GM21360 (cell line): ENCODE data around the gene ROGDI.

Source experiments
- ATAC-seq: cut with Tn5 transposase; IDR thresholded peaks from one replicate; pipeline ENCODE4 v1.9.1; 2021; ENCODE audit warnings: mild to moderate bottlenecking, moderate library complexity; ENCODE audit not compliant: unreplicated experiment

The ROGDI gene

DNA sequence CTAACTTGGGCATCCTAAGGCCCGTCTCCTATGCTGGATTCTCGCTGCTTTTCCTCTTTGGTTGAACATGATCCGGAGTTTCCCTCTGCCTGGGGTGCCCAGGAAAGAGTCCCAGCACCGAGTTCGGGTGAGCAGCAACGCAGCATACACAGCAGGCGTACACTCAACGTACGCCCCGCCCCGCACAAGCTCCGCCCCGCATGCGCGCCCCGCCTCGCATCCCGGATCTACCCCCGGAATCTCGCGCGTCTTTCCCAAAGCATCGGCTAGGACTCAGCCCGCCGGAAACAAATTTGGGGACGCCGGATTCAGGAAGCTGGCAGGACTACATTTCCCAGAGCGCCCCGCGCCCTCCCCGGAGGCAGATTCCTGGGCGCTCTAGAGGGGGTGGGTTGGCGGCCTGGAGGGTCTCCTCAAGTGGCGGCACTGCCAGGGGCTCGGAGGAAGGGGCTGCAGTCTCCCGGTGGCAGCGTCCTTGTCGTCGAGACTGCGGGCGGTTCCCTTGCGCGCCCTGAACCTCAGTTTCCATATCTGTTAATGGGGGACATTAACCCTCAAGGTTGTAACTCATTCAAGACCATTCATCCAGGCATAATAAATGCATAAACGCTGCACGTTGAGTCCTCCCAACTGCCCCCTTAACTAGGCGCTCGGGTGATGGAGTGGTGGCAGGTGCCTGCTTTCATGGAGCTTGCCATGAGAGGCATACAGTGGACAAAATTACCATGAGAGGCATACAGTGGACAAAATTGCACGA lies 33.7 kb downstream of the ROGDI start:
- ATAC-seq: peak; percentile 66

DNA sequence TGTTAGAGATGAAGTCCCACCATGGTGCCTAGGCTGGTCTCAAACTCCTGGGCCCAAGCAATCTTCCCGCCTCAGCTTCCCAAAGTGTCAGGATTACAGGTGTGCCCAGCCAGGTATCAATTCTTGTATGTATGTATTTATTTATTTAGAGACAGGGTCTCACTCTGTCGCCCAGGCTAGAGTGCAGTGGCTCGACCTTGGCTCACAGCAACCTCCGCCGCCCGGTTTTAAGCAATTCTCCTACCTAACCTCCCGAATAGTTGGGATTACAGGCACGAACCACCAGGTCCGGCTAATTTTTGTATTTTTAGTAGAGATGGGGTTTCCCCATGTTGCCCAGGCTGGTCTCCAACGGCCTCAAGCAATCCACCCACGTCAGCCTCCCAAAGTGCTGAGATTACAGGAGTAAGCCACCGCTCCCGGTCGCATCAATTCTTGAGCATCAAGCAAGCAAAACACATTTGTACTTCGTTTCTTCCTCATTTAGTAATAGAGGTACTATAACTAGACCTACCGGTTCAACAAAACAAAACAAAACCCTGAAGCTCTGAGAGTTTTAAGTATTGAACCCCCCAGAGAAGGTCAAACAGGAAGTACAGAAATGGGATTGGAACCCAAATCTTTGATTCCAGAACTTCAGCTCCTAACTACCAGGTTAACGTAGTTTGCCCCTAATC lies 34.4 kb downstream of the ROGDI start:
- ATAC-seq: no peak

DNA sequence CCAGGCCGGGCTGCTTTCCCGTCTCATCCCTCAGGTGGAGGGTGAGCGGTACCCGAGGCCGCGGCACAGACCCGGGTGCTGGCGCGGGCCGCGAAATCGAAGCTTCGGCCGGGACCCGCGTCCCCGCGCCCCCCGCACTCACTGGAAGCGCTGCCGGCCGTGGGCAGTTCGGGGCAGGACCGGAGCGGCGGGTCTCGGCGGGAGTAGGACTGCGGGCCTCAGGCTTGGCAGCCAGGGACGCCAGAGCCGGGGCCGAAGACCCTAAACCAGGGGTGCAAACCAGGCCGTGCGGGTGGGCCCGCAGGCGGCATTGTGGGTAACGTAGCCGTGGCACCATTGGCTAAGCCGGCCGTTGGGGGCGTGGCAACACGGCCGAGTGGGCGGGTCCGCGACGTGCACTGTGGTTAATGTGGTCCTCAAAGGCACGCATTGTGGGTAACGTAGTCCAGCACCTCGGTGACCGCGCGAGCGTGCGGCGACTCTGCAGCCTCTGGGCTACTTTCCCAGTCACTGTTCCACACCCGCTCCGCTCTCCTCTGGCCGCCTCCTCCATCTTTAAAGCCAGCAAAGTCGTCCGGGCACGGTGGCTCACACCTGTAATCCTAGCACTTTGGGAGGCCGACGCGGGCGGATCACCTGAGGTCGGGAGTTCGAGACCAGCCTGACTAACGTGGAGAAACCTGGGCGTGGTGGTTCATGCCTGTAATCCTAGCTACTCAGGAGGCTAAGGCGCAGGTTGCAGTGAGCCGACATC lies 35.4 kb downstream of the ROGDI start, which contains the start of gene ZNF500:
Gene ZNF500 (minus strand): TSS at position 288 of the 754 bp plus-strand sequence. CDS start 1,184 bp downstream, outside the sequence.
- ATAC-seq: peak; percentile 76

GRCh38 chr16:4765511-4766474 lies 36.6 kb downstream of the ROGDI start:
- ATAC-seq: no peak

GRCh38 chr16:4763791-4764190 lies 38.6 kb downstream of the ROGDI start:
- no peak for ATAC-seq

- no peak for ATAC-seq
These were observed 40.2 kb downstream of the ROGDI start for GRCh38 chr16:4762205-4762604.

- no peak for ATAC-seq
These were observed 42.1 kb downstream of the ROGDI start for GRCh38 chr16:4760221-4760910.

GRCh38 chr16:4755687-4756086 lies 46.7 kb downstream of the ROGDI start:
- ATAC-seq: no peak

DNA sequence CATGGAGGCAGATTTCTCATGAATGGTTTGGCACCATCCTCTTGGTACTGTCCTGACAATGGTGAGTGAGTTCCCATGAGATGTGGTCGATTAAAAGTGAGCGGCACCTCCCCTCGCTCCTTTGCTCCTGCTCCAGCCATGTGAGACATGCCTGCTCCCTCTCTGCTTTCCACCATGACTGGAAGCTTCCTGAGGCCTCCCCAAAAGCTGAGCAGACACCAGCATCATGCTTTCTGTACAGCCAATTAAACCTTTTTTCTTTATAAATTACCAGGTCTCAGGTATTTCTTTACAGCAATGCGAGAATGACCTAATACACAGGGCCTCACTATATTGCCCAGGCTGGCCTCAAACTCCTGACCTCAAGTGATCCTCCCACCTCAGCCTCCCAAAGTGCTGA lies 47.6 kb downstream of the ROGDI start:
- no peak for ATAC-seq

DNA sequence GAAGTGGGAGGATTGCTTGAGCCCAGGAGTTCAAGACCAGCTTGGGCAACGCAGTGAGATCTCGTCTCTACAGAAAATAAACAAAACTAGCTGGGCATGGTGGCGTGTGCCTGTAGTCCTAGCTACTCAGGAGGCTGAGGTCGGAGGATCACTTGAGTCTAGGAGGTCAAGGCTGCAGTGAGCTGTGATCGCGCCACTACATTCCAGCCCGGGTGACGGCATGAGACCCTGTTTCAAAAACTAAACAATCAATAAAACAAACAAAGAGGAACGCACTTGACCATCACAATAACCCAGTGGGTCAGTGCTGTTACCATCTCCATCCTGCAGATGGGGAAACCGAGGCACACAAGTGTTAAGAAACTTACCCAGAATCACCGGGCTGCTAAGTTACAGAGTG lies 49.2 kb downstream of the ROGDI start:
- no peak for ATAC-seq

- no peak for ATAC-seq
These were observed 49.9 kb downstream of the ROGDI start for GRCh38 chr16:4752351-4753100.

DNA sequence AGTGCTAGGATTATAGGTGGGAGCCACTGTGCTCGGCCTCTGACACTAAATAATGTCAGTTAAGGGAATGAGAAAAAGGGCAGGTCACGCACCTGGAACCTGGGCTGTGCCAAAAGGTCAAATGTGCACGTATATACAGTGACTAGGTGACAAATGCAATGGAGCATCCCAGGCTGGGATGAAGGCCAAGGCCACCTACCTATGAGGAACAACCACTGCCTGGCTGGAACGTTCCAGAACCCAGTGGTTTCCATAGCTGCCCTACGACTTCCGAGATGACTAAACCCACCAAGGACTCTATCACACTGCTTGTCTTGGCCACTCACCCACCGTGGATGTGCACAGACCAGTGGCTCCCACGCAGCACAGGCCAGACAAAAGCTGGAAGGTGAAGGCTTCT lies 51.5 kb downstream of the ROGDI start:
- ATAC-seq: no peak

DNA sequence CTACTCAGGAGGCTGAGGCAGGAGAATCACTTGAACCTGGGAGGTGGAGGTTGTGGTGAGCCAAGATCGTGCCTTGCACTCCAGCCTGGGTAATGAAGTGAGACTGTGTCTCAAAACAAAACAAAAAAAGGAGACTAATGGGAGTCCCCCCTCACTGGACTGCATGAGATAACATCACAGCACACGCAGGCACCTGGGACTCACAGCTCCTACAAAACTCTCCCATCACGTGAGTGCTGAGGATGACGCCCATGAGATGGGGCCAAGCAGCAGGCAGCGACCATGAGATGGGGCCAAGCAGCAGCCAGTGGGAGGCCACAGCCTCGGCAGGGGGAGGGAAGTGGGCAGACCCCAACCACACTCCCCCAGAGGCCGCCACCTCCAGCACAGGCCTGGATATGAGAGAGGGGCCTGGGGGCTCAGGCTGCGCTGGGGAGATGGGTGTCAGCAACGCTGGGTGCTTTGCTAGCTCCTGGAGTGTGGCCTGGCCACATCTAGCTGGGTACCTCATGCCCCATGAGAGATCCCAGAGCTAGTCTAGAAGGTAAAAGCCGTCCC lies 52.7 kb downstream of the ROGDI start:
- no peak for ATAC-seq

DNA sequence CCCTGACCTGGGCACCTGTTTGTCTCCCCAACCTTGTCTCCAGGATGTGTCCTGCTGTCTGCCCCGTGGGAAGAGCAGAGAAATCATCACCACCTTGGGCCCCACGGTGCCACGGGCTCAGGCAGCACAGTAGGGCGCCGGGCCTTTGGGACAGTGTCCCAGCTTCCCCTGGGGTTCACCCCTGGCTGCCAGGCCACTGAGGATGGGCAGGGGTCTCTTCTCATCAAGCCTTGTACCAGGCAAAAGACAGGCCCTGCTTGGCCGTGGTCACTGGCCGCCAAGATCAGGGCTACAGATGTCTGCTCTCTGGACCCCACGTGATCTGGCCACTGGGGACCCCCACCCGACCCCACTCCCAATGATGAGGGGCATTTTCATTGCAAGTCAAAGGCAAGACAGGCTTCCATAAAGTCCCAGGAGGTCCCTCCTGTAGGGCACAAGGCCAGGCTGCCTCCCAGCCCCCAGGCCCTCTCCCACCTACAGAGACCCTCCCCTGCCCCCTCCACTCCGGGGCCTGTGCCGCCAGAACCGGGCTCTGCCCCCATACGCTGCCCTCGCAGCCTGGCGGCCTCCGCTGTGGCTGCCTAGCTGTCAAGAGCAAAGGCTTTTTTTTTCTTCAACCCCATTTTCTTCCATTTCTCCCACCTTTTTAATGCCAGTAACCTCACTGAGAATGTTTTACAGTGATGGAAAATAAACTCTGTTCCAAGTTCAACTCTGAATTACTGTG lies 53.6 kb downstream of the ROGDI start:
- no peak for ATAC-seq

GRCh38 chr16:4747906-4748681 lies 54.3 kb downstream of the ROGDI start:
- no peak for ATAC-seq

DNA sequence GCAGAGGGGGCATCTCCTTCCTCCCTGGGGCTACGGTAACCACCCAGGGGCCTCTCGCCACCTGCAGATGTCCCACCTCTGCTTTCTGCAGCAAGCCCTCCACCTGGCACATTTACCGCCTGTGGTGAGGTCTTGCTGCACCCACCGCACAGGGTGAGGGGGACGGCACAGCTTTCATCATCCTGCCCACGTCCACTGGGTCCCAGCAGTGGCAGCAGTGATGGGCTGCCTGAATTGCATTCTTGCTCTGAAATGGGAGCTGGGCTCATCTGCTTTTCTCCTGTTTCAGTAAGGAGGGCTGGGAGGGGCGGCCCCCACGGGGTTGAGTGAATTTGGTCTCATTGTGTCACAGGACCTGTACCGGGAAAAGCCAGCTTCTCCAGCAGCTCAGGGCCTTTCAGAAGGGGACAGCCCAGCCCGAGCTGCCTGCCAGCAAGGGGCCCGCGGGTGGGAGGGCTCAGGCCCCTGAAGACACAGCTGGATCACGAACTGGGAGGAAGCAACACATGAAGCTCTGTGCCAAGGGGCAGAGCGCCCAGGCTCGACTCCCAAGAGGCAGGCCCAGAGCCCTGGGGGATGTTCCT lies 55.4 kb downstream of the ROGDI start:
- no peak for ATAC-seq
